Left cardiac atrium (tissue), 4 donors: Measurements from ENCODE around the gene CDC42EP2. TPM values are rescaled to one million over a fixed set of nuclear protein-coding genes. Genes with fewer than 3 reads are reported as not detected.
"Not testable (repeated sequence)": the region's sequence is repeated elsewhere in the genome, so short reads cannot be mapped to it uniquely, and the experiment has no call there.

Experiments
- ATAC-seq, 2 donors: fragments of 200-7000 bp; cut with Tn5 transposase; one replicate each; pipeline ENCODE4 v1.9.1; 2020; ENCODE audit warnings: mild to moderate bottlenecking in 2 of 2, moderate library complexity in 2 of 2
- DNase-seq: peaks from one replicate; pipeline ENCODE4 v3.0.0-alpha.2; 2020
- intact Hi-C, 2 donors: fragments of 100-400 bp; cut with DNase I; formaldehyde crosslinking; loops; one replicate each; pipeline versions ENCODE4 v1.14.1 to v1.15.1; 2022 to 2023
- total RNA-seq, 2 donors: library from RNA; stranded (reverse); fragmentation: NEBNext Ultra II Directional; extraction: Animal tissue kit (Norgen Biotek cat#: 25700); gene quantifications; one replicate each; pipeline ENCODE4 v1.2.1, GENCODE V29; 2021
- donor health status: DM: no; HTN: yes; CAD: no.
- donor health status: DM: no; HTN: yes; CAD: no; lungs with severe emphysema.
- donor health status: DM: yes; HTN: yes; CAD: no.
- donor health status: Dilated cardiomyopathy.

Gene CDC42EP2
- total RNA-seq, 2 donors from 2014 or later = 21.7 to 28.9 TPM

- ATAC-seq (peak; percentile 68 to 72), DNase-seq (peak; percentile 89)
- intact Hi-C loops = loop anchor here (1.0 to 5.0 kb wide), 2 partner anchors 40 to 43 kb away; no protein-coding TSS in a partner anchor
Measured at GRCh38 chr11:65315204-65315865, 669 bp downstream of the CDC42EP2 start.

- DNase-seq = no peak
- ATAC-seq = no peak
- intact Hi-C loops = loop anchor here (1.0 to 5.0 kb wide), 2 partner anchors 41 to 44 kb away; no protein-coding TSS in a partner anchor
Measured at GRCh38 chr11:65315866-65316226, 1.2 kb downstream of the CDC42EP2 start.

GRCh38 chr11:65316227-65317024 is 1.8 kb downstream of the CDC42EP2 start:
- intact Hi-C loops = loop anchor here in 1 of 2 donors (5.0 kb wide), 1 partner anchor 44 kb away; no protein-coding TSS in a partner anchor
- peak; percentile 2 to 18 for ATAC-seq
- DNase-seq = peak; percentile 60

- intact Hi-C loops = loop anchor here in 1 of 2 donors (5.0 kb wide), 1 partner anchor 45 kb away; no protein-coding TSS in a partner anchor
- DNase-seq (peak; percentile 87), ATAC-seq (peak in 1 of 2 donors; percentile 4)
Measured at GRCh38 chr11:65317025-65317786, 2.5 kb downstream of the CDC42EP2 start.

GRCh38 chr11:65320386-65321075 is 5.9 kb downstream of the CDC42EP2 start:
- ATAC-seq = no peak
- intact Hi-C loops = no loop called here
- DNase-seq = no peak

- ATAC-seq = no peak
- DNase-seq = no peak
Measured at GRCh38 chr11:65321076-65321475, 6.4 kb downstream of the CDC42EP2 start.

GRCh38 chr11:65321828-65322485 is 7.3 kb downstream of the CDC42EP2 start:
- ATAC-seq (no peak), DNase-seq (no peak)
- intact Hi-C loops = no loop called here

More at GRCh38 chr11:65321076-65321475, 6.4 kb downstream of the CDC42EP2 start:
- intact Hi-C loops = no loop called here

GRCh38 chr11:65323813-65324212 is 9.1 kb downstream of the CDC42EP2 start:
- intact Hi-C loops = no loop called here
- DNase-seq = no peak
- ATAC-seq = peak in 1 of 2 donors; percentile 6

- intact Hi-C loops = no loop called here
- ATAC-seq (no peak), DNase-seq (no peak)
Measured at GRCh38 chr11:65325435-65325834, 10.8 kb downstream of the CDC42EP2 start.

GRCh38 chr11:65327021-65327420 is 12.4 kb downstream of the CDC42EP2 start:
- intact Hi-C loops = no loop called here

GRCh38 chr11:65329478-65329877 is 14.8 kb downstream of the CDC42EP2 start:
- DNase-seq (no peak), ATAC-seq (no peak)
- intact Hi-C loops = loop anchor here in 1 of 2 donors (2.0 kb wide), 1 partner anchor 55 kb away; no protein-coding TSS in a partner anchor

More at GRCh38 chr11:65327021-65327420, 12.4 kb downstream of the CDC42EP2 start:
- no peak for DNase-seq
- no peak for ATAC-seq

GRCh38 chr11:65329944-65330403 is 15.3 kb downstream of the CDC42EP2 start:
- peak in 1 of 2 donors; percentile 24 for ATAC-seq

GRCh38 chr11:65330544-65330943 is 15.9 kb downstream of the CDC42EP2 start:
- intact Hi-C loops = no loop called here
- DNase-seq = no peak
- ATAC-seq = no peak

More at GRCh38 chr11:65329944-65330403, 15.3 kb downstream of the CDC42EP2 start:
- intact Hi-C loops = loop anchor here in 1 of 2 donors (2.0 kb wide), 1 partner anchor 55 kb away; no protein-coding TSS in a partner anchor
- peak; percentile 92 for DNase-seq

GRCh38 chr11:65332591-65332990 is 17.9 kb downstream of the CDC42EP2 start:
- intact Hi-C loops, DNase-seq, ATAC-seq: not testable (repeated sequence)

- intact Hi-C loops = no loop called here
- ATAC-seq (no peak), DNase-seq (no peak)
Measured at GRCh38 chr11:65334696-65335295, 20.1 kb downstream of the CDC42EP2 start.

GRCh38 chr11:65338676-65339075 is 24.0 kb downstream of the CDC42EP2 start:
- intact Hi-C loops = no loop called here
- no peak for DNase-seq
- ATAC-seq = no peak

GRCh38 chr11:65340226-65340625 is 25.6 kb downstream of the CDC42EP2 start:
- ATAC-seq (no peak), DNase-seq (no peak)
- intact Hi-C loops = no loop called here

- intact Hi-C loops = no loop called here
- ATAC-seq (no peak), DNase-seq (no peak)
Measured at GRCh38 chr11:65341856-65342255, 27.2 kb downstream of the CDC42EP2 start.
